K562 (cell line): ENCODE measurements around the gene LTBP4. TPM values are rescaled to one million over a fixed set of nuclear protein-coding genes. Genes with fewer than 3 reads are reported as not detected.

Experiments used
- HMG20A ChIP-seq: fragments of 450-650 bp; formaldehyde crosslinking; conservative IDR thresholded peaks from 2 replicates; pipeline ENCODE4 v1.4.0; 2020; ENCODE audit warnings: mild to moderate bottlenecking, mixed read lengths
- MECOM ChIP-seq: fragments of 250-450 bp; sonication (Bioruptor Pico); IDR thresholded peaks from 2 replicates; pipeline ENCODE4 v1.8.0; 2022; ENCODE audit warnings: inconsistent platforms
- MTA1 ChIP-seq: fragments of 450-650 bp; IDR thresholded peaks from 2 replicates; pipeline ENCODE4 v1.6.1; 2017; ENCODE audit warnings: borderline replicate concordance
- TOE1 ChIP-seq, 2 experiments: fragments of 450-650 bp in 1 of 2; sonication (generic) in 1 of 2; formaldehyde crosslinking in 1 of 2; IDR thresholded peaks; 2 replicates each; pipeline versions ENCODE4 v1.7.1 to v1.8.0; 2016 to 2022; ENCODE audit warnings: borderline replicate concordance in 2 of 2, mild to moderate bottlenecking in 2 of 2, antibody characterized with exemption in 1 of 2, inconsistent platforms in 1 of 2, low read depth in 1 of 2, missing genetic modification reagents in 1 of 2, moderate library complexity in 1 of 2
- polyA plus RNA-seq, 8 experiments: library from polyadenylated mRNA; depleted of rRNA in 4 of 8; stranded (reverse) in 5 of 8; unstranded in 3 of 8; fragments of >200 nt; fragmentation: Nextera tagmentation in 2 of 8; fragmentation: Illumina TruSeq in 1 of 8; extraction: Ambion mirVana in 2 of 8; extraction: Trizol in 1 of 8; gene quantifications; 2 replicates each; pipeline versions ENCODE4 v1.2.1 to v1.2.3, GENCODE V29; 2011 to 2014; ENCODE audit warnings: inconsistent platforms in 1 of 8, missing spikeins in 1 of 8
- total RNA-seq, 7 experiments: library from RNA; depleted of rRNA in 6 of 7; stranded (reverse); fragments of >200 nt in 6 of 7; fragmentation: Illumina TruSeq in 2 of 7; extraction: Trizol in 2 of 7; gene quantifications; 2 replicates each; pipeline versions ENCODE4 v1.2.1 to v1.2.3, GENCODE V29; 2011 to 2021; ENCODE audit warnings: low replicate concordance in 1 of 7
- TF ChIP-seq, protein P1 (sequence below), 2 experiments: fragments of 150-350 bp in 1 of 2; IDR thresholded peaks; 2 replicates each; pipeline ENCODE4 v1.6.1; 2012 to 2016; ENCODE audit warnings: low read depth in 2 of 2, low read length in 2 of 2, mild to moderate bottlenecking in 1 of 2, moderate library complexity in 1 of 2
- TF ChIP-seq, protein P2 (sequence below): fragments of 150-350 bp; IDR thresholded peaks from 2 replicates; pipeline ENCODE4 v1.6.1; 2014; ENCODE audit warnings: low read depth, mild to moderate bottlenecking, low read length, borderline replicate concordance

LTBP4 gene
- total and polyA plus RNA-seq, 9 of the 15 experiments (the other 6 are each of a cell fraction or from before 2014, with no cell fraction given), result 0.35 to 160 (median 31.6) TPM

DNA sequence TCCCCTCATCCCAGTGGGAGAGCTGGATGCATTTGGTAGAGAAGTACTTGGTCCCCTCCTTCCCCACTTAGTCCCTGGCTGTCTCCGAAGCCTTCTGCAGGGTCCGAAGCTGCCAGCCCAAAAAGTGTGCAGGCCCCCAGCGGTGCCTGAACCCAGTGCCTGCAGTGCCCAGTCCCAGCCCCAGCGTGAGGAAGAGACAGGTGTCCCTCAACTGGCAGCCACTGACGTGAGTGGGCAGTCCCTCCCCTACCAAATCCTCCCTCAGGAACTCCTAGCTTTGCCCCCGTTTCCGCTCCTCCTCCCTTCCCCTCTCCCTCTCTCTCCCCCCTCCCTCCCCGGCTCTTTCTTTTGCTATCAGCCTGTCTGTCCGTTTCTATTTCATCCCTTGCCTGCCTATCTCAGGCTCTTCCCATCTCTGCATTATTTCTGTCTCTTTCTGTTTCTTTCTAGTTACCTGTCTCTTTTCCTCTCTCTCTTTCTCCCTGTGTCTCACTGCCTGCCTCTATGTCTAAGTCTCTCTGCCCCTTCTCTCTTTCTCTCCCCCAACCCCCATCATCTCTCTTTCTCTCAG, 1.8 kb upstream of the LTBP4 start (continued):
- TF ChIP-seq, protein P1, sequence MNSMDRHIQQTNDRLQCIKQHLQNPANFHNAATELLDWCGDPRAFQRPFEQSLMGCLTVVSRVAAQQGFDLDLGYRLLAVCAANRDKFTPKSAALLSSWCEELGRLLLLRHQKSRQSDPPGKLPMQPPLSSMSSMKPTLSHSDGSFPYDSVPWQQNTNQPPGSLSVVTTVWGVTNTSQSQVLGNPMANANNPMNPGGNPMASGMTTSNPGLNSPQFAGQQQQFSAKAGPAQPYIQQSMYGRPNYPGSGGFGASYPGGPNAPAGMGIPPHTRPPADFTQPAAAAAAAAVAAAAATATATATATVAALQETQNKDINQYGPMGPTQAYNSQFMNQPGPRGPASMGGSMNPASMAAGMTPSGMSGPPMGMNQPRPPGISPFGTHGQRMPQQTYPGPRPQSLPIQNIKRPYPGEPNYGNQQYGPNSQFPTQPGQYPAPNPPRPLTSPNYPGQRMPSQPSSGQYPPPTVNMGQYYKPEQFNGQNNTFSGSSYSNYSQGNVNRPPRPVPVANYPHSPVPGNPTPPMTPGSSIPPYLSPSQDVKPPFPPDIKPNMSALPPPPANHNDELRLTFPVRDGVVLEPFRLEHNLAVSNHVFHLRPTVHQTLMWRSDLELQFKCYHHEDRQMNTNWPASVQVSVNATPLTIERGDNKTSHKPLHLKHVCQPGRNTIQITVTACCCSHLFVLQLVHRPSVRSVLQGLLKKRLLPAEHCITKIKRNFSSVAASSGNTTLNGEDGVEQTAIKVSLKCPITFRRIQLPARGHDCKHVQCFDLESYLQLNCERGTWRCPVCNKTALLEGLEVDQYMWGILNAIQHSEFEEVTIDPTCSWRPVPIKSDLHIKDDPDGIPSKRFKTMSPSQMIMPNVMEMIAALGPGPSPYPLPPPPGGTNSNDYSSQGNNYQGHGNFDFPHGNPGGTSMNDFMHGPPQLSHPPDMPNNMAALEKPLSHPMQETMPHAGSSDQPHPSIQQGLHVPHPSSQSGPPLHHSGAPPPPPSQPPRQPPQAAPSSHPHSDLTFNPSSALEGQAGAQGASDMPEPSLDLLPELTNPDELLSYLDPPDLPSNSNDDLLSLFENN (IDR thresholded peaks at IDR 0.05; ENCODE audit: low read depth in 2 of 2, low read length in 2 of 2), result no peak
- TF ChIP-seq MTA1 (0 out of 2 replicates have a peak, but pooled peaks have one; percentile 25), HMG20A (CRISPR knock-in tag) (no peak), MECOM (CRISPR knock-in tag) (0 out of 2 replicates have a peak, but pooled peaks have one; percentile 19), TOE1 (IDR thresholded peaks at IDR 0.05; ENCODE audit: borderline replicate concordance) (peak; percentile 62; the same call in 1 of the 2 replicates), TOE1 (CRISPR knock-in tag; IDR thresholded peaks at IDR 0.05; ENCODE audit: borderline replicate concordance, low read depth) (no peak)
- TF ChIP-seq, protein P2, sequence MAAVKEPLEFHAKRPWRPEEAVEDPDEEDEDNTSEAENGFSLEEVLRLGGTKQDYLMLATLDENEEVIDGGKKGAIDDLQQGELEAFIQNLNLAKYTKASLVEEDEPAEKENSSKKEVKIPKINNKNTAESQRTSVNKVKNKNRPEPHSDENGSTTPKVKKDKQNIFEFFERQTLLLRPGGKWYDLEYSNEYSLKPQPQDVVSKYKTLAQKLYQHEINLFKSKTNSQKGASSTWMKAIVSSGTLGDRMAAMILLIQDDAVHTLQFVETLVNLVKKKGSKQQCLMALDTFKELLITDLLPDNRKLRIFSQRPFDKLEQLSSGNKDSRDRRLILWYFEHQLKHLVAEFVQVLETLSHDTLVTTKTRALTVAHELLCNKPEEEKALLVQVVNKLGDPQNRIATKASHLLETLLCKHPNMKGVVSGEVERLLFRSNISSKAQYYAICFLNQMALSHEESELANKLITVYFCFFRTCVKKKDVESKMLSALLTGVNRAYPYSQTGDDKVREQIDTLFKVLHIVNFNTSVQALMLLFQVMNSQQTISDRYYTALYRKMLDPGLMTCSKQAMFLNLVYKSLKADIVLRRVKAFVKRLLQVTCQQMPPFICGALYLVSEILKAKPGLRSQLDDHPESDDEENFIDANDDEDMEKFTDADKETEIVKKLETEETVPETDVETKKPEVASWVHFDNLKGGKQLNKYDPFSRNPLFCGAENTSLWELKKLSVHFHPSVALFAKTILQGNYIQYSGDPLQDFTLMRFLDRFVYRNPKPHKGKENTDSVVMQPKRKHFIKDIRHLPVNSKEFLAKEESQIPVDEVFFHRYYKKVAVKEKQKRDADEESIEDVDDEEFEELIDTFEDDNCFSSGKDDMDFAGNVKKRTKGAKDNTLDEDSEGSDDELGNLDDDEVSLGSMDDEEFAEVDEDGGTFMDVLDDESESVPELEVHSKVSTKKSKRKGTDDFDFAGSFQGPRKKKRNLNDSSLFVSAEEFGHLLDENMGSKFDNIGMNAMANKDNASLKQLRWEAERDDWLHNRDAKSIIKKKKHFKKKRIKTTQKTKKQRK, result no peak
